B cell (primary cell): ENCODE data around the gene MICAL3. TPM values are rescaled to one million over a fixed set of nuclear protein-coding genes. Genes with fewer than 3 reads are reported as not detected.

Source experiments
- ATAC-seq: fragments of 200-7000 bp; cut with Tn5 transposase; one replicate; pipeline ENCODE4 v1.10.0; 2021; ENCODE audit warnings: low read depth, mild to moderate bottlenecking, moderate number of reproducible peaks, moderate library complexity
- CTCF ChIA-PET: fragments of 350-600 bp; sonication (Branson Sonifier 250); formaldehyde crosslinking; loops from one replicate; lab custom pipeline; 2021; ENCODE audit warnings: antibody characterized with exemption, inconsistent platforms; lab: Charles Lee
- POLR2A ChIA-PET: fragments of 350-600 bp; sonication (Branson Sonifier 250); formaldehyde crosslinking; loops from one replicate; lab custom pipeline; 2021; ENCODE audit warnings: antibody characterized with exemption; lab: Charles Lee
- DNase-seq: peaks from one replicate; pipeline ENCODE4 v3.0.0; 2013
- H2AFZ ChIP-seq: 2 replicates; pipeline ENCODE4 v1.6.1; 2012; ENCODE audit warnings: mild to moderate bottlenecking, low read depth, low read length; ENCODE audit not compliant: insufficient read depth, poor library complexity, severe bottlenecking
- H3K27ac ChIP-seq, 2 donors: 1 replicate in 1 of 2; 2 replicates in 1 of 2; pipeline ENCODE4 v1.5.1; 2012 to 2013; ENCODE audit warnings: low read length in 2 of 2, mild to moderate bottlenecking in 2 of 2, moderate library complexity in 1 of 2
- H3K27me3 ChIP-seq, 4 experiments: fragments of 200-600 bp in 1 of 4; sonication (generic) in 1 of 4; replicated peaks in 1 of 4; 1 replicate in 2 of 4; 2 replicates in 2 of 4; pipeline versions ENCODE4 v1.6.1 to v1.7.0; 2013 to 2016; ENCODE audit warnings: low read length in 3 of 4, mild to moderate bottlenecking in 2 of 4, mixed read lengths in 1 of 4, moderate library complexity in 1 of 4; ENCODE audit not compliant: insufficient read depth in 4 of 4, control insufficient read depth in 3 of 4; ENCODE audit errors: control extremely low read depth in 1 of 4
- H3K36me3 ChIP-seq, 2 experiments: replicated peaks in 1 of 2; 1 replicate in 1 of 2; 2 replicates in 1 of 2; pipeline versions ENCODE4 v1.6.1 to v1.7.1; 2013; ENCODE audit warnings: low read length in 1 of 2; ENCODE audit not compliant: insufficient read depth in 2 of 2, control insufficient read depth in 1 of 2; ENCODE audit errors: control extremely low read depth in 1 of 2, extremely low read depth in 1 of 2
- H3K4me1 ChIP-seq, 2 donors: fragments of 200-600 bp in 1 of 2; sonication (generic) in 1 of 2; 1 replicate in 1 of 2; 2 replicates in 1 of 2; pipeline versions ENCODE4 v1.5.1 to v1.6.1; 2013 to 2017; ENCODE audit warnings: low read length in 2 of 2; ENCODE audit not compliant: control insufficient read depth in 2 of 2, insufficient read depth in 2 of 2
- H3K4me2 ChIP-seq: replicated peaks from 2 replicates; pipeline ENCODE3; 2012; ENCODE audit warnings: mild to moderate bottlenecking, low read depth, low read length; ENCODE audit not compliant: poor library complexity, severe bottlenecking
- H3K4me3 ChIP-seq, 5 experiments: fragments of 200-600 bp in 1 of 5; sonication (generic) in 1 of 5; 1 replicate in 3 of 5; 2 replicates in 2 of 5; pipeline versions ENCODE4 v1.5.1 to v1.7.0; 2011 to 2016; ENCODE audit warnings: low read length in 4 of 5, mild to moderate bottlenecking in 4 of 5, low read depth in 2 of 5, control low read depth in 1 of 5, moderate library complexity in 1 of 5; ENCODE audit not compliant: insufficient read depth in 1 of 5; ENCODE audit errors: control extremely low read depth in 1 of 5, extremely low read depth in 1 of 5
- H3K79me2 ChIP-seq: fragments of 200-600 bp; sonication (generic); one replicate; pipeline ENCODE4 v1.6.0; 2016; ENCODE audit warnings: low read length; ENCODE audit not compliant: control insufficient read depth, insufficient read depth
- H3K9ac ChIP-seq: fragments of 200-600 bp; sonication (generic); 2 replicates; pipeline ENCODE4 v1.6.1; 2017; ENCODE audit warnings: mild to moderate bottlenecking, low read length, moderate library complexity
- H3K9me3 ChIP-seq, 3 donors: one replicate each; pipeline versions ENCODE4 v1.6.1 to v1.7.1; 2013; ENCODE audit warnings: low read length in 2 of 3; ENCODE audit not compliant: control insufficient read depth in 2 of 3, insufficient read depth in 1 of 3; ENCODE audit errors: control extremely low read depth in 1 of 3
- H4K20me1 ChIP-seq: 2 replicates; pipeline ENCODE4 v1.6.0; 2012; ENCODE audit warnings: mild to moderate bottlenecking, low read length; ENCODE audit not compliant: insufficient read depth, control insufficient read depth, poor library complexity, severe bottlenecking
- H3K27ac Mint-ChIP-seq: one replicate; pipeline ENCODE4 v1.8.0; 2021; ENCODE audit warnings: mixed read lengths
- H3K27me3 Mint-ChIP-seq: one replicate; pipeline ENCODE4 v1.8.0; 2021; ENCODE audit warnings: mixed read lengths
- H3K4me1 Mint-ChIP-seq: one replicate; pipeline ENCODE4 v1.8.0; 2021; ENCODE audit warnings: mixed read lengths
- H3K4me3 Mint-ChIP-seq: one replicate; pipeline ENCODE4 v1.8.0; 2021; ENCODE audit warnings: mixed read lengths
- H3K9me3 Mint-ChIP-seq: one replicate; pipeline ENCODE4 v1.8.0; 2022; ENCODE audit warnings: mixed read lengths; ENCODE audit not compliant: insufficient read depth
- CTCF ChIP-seq: fragments of 200-600 bp; IDR thresholded peaks from one replicate; pipeline ENCODE4 v1.8.0; 2022; ENCODE audit warnings: antibody characterized with exemption, mild to moderate bottlenecking
- EZH2 ChIP-seq: IDR thresholded peaks from 2 replicates; pipeline ENCODE4 v1.6.1; 2012; ENCODE audit warnings: borderline replicate concordance, low read depth, mild to moderate bottlenecking, moderate library complexity, low read length; ENCODE audit not compliant: insufficient read depth, poor library complexity, severe bottlenecking
- WGBS: methylation state at CpG from one replicate; pipeline ENCODE4 v1.1.5; 2013; ENCODE audit warnings: missing lambda C conversion rate; ENCODE audit not compliant: insufficient coverage; 5-methylcytosine and 5-hydroxymethylcytosine counted together
- intact Hi-C: fragments of 100-400 bp; cut with micrococcal nuclease; formaldehyde crosslinking; loops from one replicate; pipeline ENCODE4 v1.10.0; 2022
- polyA plus RNA-seq: library from polyadenylated mRNA; depleted of rRNA; stranded (reverse); fragments of >200 nt; gene quantifications from 2 replicates; pipeline ENCODE4 v1.2.3, GENCODE V29; 2012
- total RNA-seq, 2 donors: library from RNA; stranded (reverse); fragments of 120-200 nt in 1 of 2; gene quantifications; 1 replicate in 1 of 2; 2 replicates in 1 of 2; pipeline versions ENCODE4 v1.2.3 to v1.2.4, GENCODE V29; 2013 to 2022

The MICAL3 gene
- total and polyA plus RNA-seq, 2 donors (not counting 1 experiment from before 2014, with no cell fraction given): 50.5 to 253 TPM

- Mint-ChIP-seq H3K4me3 (no peak overlapping the region), H3K9me3 (no peaks in the 10 kb centered on the region), H3K27me3 (no peaks in the 10 kb centered on the region), H3K27ac (peak overlapping the region; percentile 8), H3K4me1 (peaks cover 3% of the 10 kb centered on the region)
- H4K20me1 ChIP-seq: no peaks in the 10 kb centered on the region
- no peaks in the 10 kb centered on the region for H3K79me2 ChIP-seq
- intact Hi-C loops: no loop called here
- no peaks in the 10 kb centered on the region for H3K9me3 ChIP-seq
- CTCF ChIA-PET: interaction anchor here (1.0 to 1.9 kb wide), 4 partner anchors 21 to 270 kb away, joined by 3 to 6 read pairs (median 5); no protein-coding TSS in a partner anchor
- ATAC-seq (no peak), DNase-seq (no peak)
- H3K27ac ChIP-seq: no peak overlapping the region
- H2AFZ ChIP-seq: no peak overlapping the region
- H3K36me3 ChIP-seq: peaks cover 0 to 76% of the 10 kb centered on the region in 2 experiments
- no peak overlapping the region for H3K9ac ChIP-seq
- no peak overlapping the region for H3K4me2 ChIP-seq
- H3K27me3 ChIP-seq: no peaks in the 10 kb centered on the region
- TF ChIP-seq CTCF: no peak
- TF ChIP-seq EZH2: no peak
- POLR2A ChIA-PET: no interaction called here
- peaks cover 0 to 1% of the 10 kb centered on the region in 2 donors for H3K4me1 ChIP-seq
- WGBS: 67% methylated on average over 1 of the region's 2 CpGs
- H3K4me3 ChIP-seq: no peak overlapping the region
These were observed 217.9 kb downstream of the MICAL3 start for GRCh38 chr22:17806437-17806836.

GRCh38 chr22:17804331-17805080, 219.9 kb downstream of the MICAL3 start:
- Histone ChIP-seq H2AFZ (no peak overlapping the region), H3K9me3 (no peaks in the 10 kb centered on the region), H3K4me2 (no peak overlapping the region), H3K4me1 (peaks cover 14 to 19% of the 10 kb centered on the region in 2 donors), H3K27ac (no peak overlapping the region), H3K27me3 (no peaks in the 10 kb centered on the region), H4K20me1 (no peaks in the 10 kb centered on the region), H3K79me2 (no peaks in the 10 kb centered on the region), H3K36me3 (peaks cover 0 to 62% of the 10 kb centered on the region in 2 experiments), H3K9ac (no peak overlapping the region), H3K4me3 (no peak overlapping the region)
- no peak overlapping the region for H3K27ac Mint-ChIP-seq
- intact Hi-C loops: no loop called here
- H3K4me3 Mint-ChIP-seq: no peak overlapping the region
- POLR2A ChIA-PET: no interaction called here
- peaks cover 17% of the 10 kb centered on the region for H3K4me1 Mint-ChIP-seq
- H3K9me3 Mint-ChIP-seq: no peaks in the 10 kb centered on the region
- TF ChIP-seq EZH2 (no peak), CTCF (no peak)
- 95% methylated on average over 21 of the region's 22 CpGs for WGBS
- ATAC-seq (no peak), DNase-seq (no peak)
- CTCF ChIA-PET: interaction anchor here (1.9 kb wide), 1 partner anchor 272 kb away, joined by 6 read pairs; no protein-coding TSS in a partner anchor
- no peaks in the 10 kb centered on the region for H3K27me3 Mint-ChIP-seq
